ENCODE measurements around the gene USF3.

The USF3 gene

GRCh38 chr3:113607219-113607596, 89.2 kb downstream of the USF3 start:
- no peak for DNase-seq (ENCODE audit: low spot score)

DNA sequence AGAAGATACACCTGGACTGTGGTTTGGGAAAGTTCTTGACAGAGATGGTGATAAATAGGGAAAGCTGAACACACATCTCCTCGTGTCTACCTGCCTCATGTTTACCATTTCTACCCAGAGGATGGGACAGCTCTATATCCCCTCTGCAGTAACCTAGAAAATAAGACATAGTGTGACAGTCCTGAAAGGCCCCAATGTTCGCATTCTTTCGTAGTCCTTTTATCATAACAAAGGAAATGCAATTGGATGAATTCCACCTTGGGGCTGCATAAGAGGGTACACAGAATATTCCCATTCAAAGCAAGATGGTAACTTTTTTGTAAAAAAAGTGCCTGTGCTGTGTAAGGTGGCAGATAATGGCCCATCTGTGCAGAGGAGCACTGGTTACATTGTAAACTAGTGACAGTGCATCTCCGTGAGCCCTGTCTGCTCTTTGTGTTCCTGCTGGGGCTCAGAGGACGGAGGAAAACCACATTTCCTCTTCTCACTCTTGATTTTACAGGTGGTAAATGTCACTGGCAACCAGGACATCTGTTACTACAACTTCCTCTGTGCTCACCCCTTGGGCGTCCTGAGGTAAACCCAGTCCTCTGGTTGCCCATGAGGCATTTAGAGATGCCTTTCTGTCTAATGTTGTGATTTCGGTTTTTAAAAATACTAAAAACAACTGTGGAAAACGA, 89.8 kb downstream of the USF3 start:
- DNase-seq (ENCODE audit: low spot score): no peak

DNA sequence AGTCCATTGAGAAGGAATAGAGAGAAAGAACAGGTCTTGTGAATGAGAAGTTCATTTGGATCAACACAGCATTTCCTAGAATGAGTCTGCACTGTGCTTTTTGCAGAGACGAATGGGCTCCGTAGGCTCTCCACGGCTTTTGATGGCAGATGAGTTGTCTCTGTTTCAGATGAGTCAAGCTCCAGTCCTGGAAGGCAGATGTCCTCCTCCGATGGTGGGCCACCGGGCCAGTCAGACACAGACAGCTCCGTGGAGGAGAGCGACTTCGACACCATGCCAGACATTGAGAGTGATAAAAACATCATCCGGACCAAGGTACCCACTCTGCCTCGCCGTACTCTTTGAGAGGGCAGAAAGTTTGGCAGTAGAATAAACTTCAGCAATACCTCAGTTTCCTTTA, 93.6 kb downstream of the USF3 start:
- no peak for DNase-seq (ENCODE audit: low spot score)

GRCh38 chr3:113602256-113602655, 94.2 kb downstream of the USF3 start:
- DNase-seq (ENCODE audit: low spot score): no peak

- no peak for DNase-seq (ENCODE audit: low spot score)
These were observed 95.2 kb downstream of the USF3 start for GRCh38 chr3:113601240-113601639.

DNA sequence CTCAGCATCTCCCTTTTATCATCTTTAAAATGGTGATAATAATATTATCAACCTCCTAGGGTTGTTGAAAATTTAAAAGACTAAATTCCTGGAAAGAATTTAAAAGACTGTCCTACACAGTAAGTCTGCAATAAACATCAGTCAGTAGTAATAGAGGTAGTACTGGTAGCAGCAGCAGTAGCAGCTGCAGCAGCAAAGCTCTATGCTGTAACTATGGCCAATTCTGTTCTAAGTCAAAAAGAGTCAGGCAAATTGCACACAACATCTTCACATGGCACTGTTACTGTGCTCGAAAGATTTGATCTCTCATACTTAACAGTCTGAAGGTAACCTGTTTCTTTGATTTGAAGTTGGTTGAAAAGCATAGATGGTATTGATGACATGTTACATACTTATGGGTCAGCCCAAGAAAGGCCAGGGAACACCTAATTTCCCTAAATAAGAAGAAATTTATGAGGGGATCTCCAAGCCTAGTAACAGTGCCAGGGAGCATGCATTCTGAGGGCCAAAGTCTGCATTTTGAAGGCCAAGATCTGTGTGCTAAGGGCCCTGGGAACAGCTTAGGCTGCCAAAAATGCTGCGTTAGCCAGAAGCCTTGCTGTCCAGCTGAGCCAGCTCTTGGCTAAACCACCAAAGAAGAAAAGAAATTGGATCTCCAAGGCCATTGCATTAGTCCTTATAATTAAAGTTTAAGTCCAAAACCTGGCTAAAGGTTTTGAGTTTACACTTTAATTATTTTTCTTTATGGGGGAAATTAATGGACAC, 95.8 kb downstream of the USF3 start:
- DNase-seq (ENCODE audit: low spot score): no peak

Data from ecto neural progenitor cell (in vitro differentiated cells).